ENCODE results near the gene COG8.
"Not testable (repeated sequence)": the region's sequence is repeated elsewhere in the genome, so short reads cannot be mapped to it uniquely, and the experiment has no call there.

DNA sequence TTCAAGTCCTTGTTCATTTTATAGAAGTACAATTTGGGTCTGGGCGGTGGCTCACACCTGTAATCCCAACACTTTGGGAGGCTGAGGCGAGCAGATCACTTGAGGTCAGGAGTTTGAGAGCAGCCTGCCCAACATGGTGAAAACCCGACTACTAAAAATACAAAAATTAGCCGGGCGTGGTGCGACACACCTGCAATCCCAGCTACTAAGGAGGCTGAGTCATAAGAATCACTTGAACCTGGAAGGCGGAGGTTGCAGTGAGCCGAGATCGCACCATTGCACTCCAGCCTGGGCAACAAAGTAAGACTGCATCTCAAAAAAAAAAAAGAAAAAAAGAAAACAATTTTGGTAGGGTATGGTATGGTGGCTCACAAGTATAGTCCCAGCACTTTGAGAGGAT lies 20.7 kb upstream of the COG8 start:
- TF ChIP-seq, protein P1, sequence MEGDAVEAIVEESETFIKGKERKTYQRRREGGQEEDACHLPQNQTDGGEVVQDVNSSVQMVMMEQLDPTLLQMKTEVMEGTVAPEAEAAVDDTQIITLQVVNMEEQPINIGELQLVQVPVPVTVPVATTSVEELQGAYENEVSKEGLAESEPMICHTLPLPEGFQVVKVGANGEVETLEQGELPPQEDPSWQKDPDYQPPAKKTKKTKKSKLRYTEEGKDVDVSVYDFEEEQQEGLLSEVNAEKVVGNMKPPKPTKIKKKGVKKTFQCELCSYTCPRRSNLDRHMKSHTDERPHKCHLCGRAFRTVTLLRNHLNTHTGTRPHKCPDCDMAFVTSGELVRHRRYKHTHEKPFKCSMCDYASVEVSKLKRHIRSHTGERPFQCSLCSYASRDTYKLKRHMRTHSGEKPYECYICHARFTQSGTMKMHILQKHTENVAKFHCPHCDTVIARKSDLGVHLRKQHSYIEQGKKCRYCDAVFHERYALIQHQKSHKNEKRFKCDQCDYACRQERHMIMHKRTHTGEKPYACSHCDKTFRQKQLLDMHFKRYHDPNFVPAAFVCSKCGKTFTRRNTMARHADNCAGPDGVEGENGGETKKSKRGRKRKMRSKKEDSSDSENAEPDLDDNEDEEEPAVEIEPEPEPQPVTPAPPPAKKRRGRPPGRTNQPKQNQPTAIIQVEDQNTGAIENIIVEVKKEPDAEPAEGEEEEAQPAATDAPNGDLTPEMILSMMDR (IDR thresholded peaks at IDR 0.05; ENCODE audit: poor library complexity), result not testable (repeated sequence)
- TF ChIP-seq EZH2phosphoT487 (IDR thresholded peaks at IDR 0.05; ENCODE audit: low read depth, severe bottlenecking, unreplicated experiment); EZH2 (IDR thresholded peaks at IDR 0.05; ENCODE audit: borderline replicate concordance): not testable (repeated sequence)
